NCI-H82 treated with DMSO at 0.1 percent for 48 hours (cell line): Measurements from ENCODE around the gene NT5M.
A peak's percentile ranks its signal among the peaks of the same experiment; 100 is the strongest.
"Not testable (repeated sequence)": the region's sequence is repeated elsewhere in the genome, so short reads cannot be mapped to it uniquely, and the experiment has no call there.

Experiments
- DNase-seq: peaks from one replicate; lab custom pipeline; 2025; ENCODE audit not compliant: unreplicated experiment; lab: John Stamatoyannopoulos, UW

NT5M gene

GRCh38 chr17:17301659-17302058 lies 1.5 kb upstream of the NT5M start:
- not testable (repeated sequence) for DNase-seq

- DNase-seq, result no peak
Observed at GRCh38 chr17:17303847-17304490, 796 bp downstream of the NT5M start.

GRCh38 chr17:17304521-17304985 lies 1.4 kb downstream of the NT5M start:
- no peak for DNase-seq

- DNase-seq, result peak; percentile 68
Observed at GRCh38 chr17:17305281-17305801, 2.2 kb downstream of the NT5M start.

- no peak for DNase-seq
Observed at GRCh38 chr17:17309356-17309755, 6.2 kb downstream of the NT5M start.

- DNase-seq, result no peak
Observed at GRCh38 chr17:17313350-17313991, 10.3 kb downstream of the NT5M start.

GRCh38 chr17:17314501-17315071 lies 11.4 kb downstream of the NT5M start:
- DNase-seq, result no peak

- no peak for DNase-seq
Observed at GRCh38 chr17:17315142-17315821, 12.1 kb downstream of the NT5M start.

GRCh38 chr17:17320188-17320910 lies 17.2 kb downstream of the NT5M start:
- DNase-seq, result no peak

- no peak for DNase-seq
Observed at GRCh38 chr17:17320911-17321220, 17.7 kb downstream of the NT5M start.

- DNase-seq, result no peak
Observed at GRCh38 chr17:17321356-17322025, 18.3 kb downstream of the NT5M start.

GRCh38 chr17:17322516-17323510 lies 19.6 kb downstream of the NT5M start:
- DNase-seq, result no peak

- no peak for DNase-seq
Observed at GRCh38 chr17:17324616-17325015, 21.4 kb downstream of the NT5M start.

GRCh38 chr17:17325228-17325627 lies 22.1 kb downstream of the NT5M start:
- DNase-seq, result no peak

GRCh38 chr17:17325816-17326215 lies 22.6 kb downstream of the NT5M start:
- DNase-seq, result no peak

GRCh38 chr17:17326275-17326875 lies 23.2 kb downstream of the NT5M start:
- DNase-seq, result no peak

- DNase-seq, result no peak
Observed at GRCh38 chr17:17328251-17328650, 25.1 kb downstream of the NT5M start.

- DNase-seq, result no peak
Observed at GRCh38 chr17:17341452-17341851, 38.3 kb downstream of the NT5M start.
